HPDE6-E6E7 (cell line): ENCODE results near the gene SLC22A31.

Experiments
- DNase-seq: peaks from one replicate; pipeline ENCODE4 v3.0.0; 2011; ENCODE audit warnings: missing footprints; ENCODE audit errors: extremely low spot score

SLC22A31 gene

GRCh38 chr16:89216315-89217137 is 16.2 kb upstream of the SLC22A31 start:
- DNase-seq: peak; percentile 92

GRCh38 chr16:89210904-89211515 is 10.7 kb upstream of the SLC22A31 start:
- DNase-seq: no peak

- no peak for DNase-seq
These were observed 10.0 kb upstream of the SLC22A31 start for GRCh38 chr16:89210165-89210903.

- DNase-seq: no peak
These were observed 9.2 kb upstream of the SLC22A31 start for GRCh38 chr16:89209522-89210044.

GRCh38 chr16:89207993-89208392 is 7.7 kb upstream of the SLC22A31 start:
- no peak for DNase-seq

GRCh38 chr16:89202422-89203215 is 2.3 kb upstream of the SLC22A31 start:
- no peak for DNase-seq

- peak; percentile 66 for DNase-seq
These were observed 1.4 kb upstream of the SLC22A31 start for GRCh38 chr16:89201439-89202377.

- DNase-seq: no peak
These were observed 594 bp upstream of the SLC22A31 start for GRCh38 chr16:89200850-89201411.

- no peak for DNase-seq
These were observed 855 bp downstream of the SLC22A31 start for GRCh38 chr16:89199241-89200123.

GRCh38 chr16:89198417-89199240 is 1.7 kb downstream of the SLC22A31 start:
- DNase-seq: no peak

- DNase-seq: no peak
These were observed 2.5 kb downstream of the SLC22A31 start for GRCh38 chr16:89197633-89198416.

- no peak for DNase-seq
These were observed 3.2 kb downstream of the SLC22A31 start for GRCh38 chr16:89197033-89197632.

GRCh38 chr16:89195521-89196171 is 4.7 kb downstream of the SLC22A31 start:
- DNase-seq: no peak

GRCh38 chr16:89194340-89195311 is 5.7 kb downstream of the SLC22A31 start:
- no peak for DNase-seq
